Activated CD4-positive, alpha-beta T cell treated with anti-CD3 and anti-CD28 coated beads for 36 hours (primary cell): ENCODE data around the gene CHAT. TPM values are rescaled to one million over a fixed set of nuclear protein-coding genes. Genes with fewer than 3 reads are reported as not detected.
A peak's percentile ranks its signal among the peaks of the same experiment; 100 is the strongest.

Source experiments
- ATAC-seq: fragments of 200-7000 bp; cut with Tn5 transposase; one replicate; pipeline ENCODE4 v1.10.0; 2021; ENCODE audit warnings: mild to moderate bottlenecking, moderate library complexity
- CTCF ChIA-PET: fragments of 350-600 bp; sonication (Branson Sonifier 250); formaldehyde crosslinking; loops from one replicate; lab custom pipeline; 2021; ENCODE audit warnings: antibody characterized with exemption; lab: Charles Lee
- POLR2A ChIA-PET: fragments of 350-600 bp; sonication (Branson Sonifier 250); formaldehyde crosslinking; loops from one replicate; lab custom pipeline; 2021; ENCODE audit warnings: antibody characterized with exemption, inconsistent platforms; lab: Charles Lee
- DNase-seq: peaks from one replicate; pipeline ENCODE4 v3.0.0-alpha.2; 2020
- H3K27ac Mint-ChIP-seq: one replicate; pipeline ENCODE4 v1.8.0; 2021; ENCODE audit warnings: mixed read lengths
- H3K27me3 Mint-ChIP-seq: one replicate; pipeline ENCODE4 v1.8.0; 2021; ENCODE audit warnings: mixed read lengths
- H3K36me3 Mint-ChIP-seq: one replicate; pipeline ENCODE4 v1.8.0; 2021; ENCODE audit warnings: low read depth, mixed read lengths
- H3K4me1 Mint-ChIP-seq: one replicate; pipeline ENCODE4 v1.8.0; 2021; ENCODE audit warnings: mixed read lengths
- H3K4me3 Mint-ChIP-seq: one replicate; pipeline ENCODE4 v1.8.0; 2021; ENCODE audit warnings: mild to moderate bottlenecking, moderate library complexity, mixed read lengths
- H3K9me3 Mint-ChIP-seq: one replicate; pipeline ENCODE4 v1.8.0; 2021; ENCODE audit warnings: low read depth, mixed read lengths
- intact Hi-C, 2 experiments: fragments of 100-400 bp; cut with DNase I in 1 of 2; cut with micrococcal nuclease in 1 of 2; formaldehyde crosslinking; loops; one replicate each; pipeline versions ENCODE4 v1.14.2 to v1.15.1; 2022 to 2024; cut with DNase I, micrococcal nuclease
- total RNA-seq, 2 experiments: library from RNA; stranded (reverse); gene quantifications; one replicate each; pipeline ENCODE4 v1.2.3, GENCODE V29; 2021

Gene CHAT
- total RNA-seq, 2 experiments from 2014 or later = not detected

GRCh38 chr10:49585387-49585786, 28.4 kb upstream of the CHAT start:
- H3K36me3 Mint-ChIP-seq = no peaks in the 10 kb centered on the region
- DNase-seq = no peak
- no peak overlapping the region for H3K27ac Mint-ChIP-seq
- POLR2A ChIA-PET = no interaction called here
- no peak for ATAC-seq
- peaks cover 14% of the 10 kb centered on the region for H3K27me3 Mint-ChIP-seq
- intact Hi-C loops = no loop called here
- no peaks in the 10 kb centered on the region for H3K4me1 Mint-ChIP-seq
- CTCF ChIA-PET = no interaction called here
- H3K9me3 Mint-ChIP-seq = peaks cover 3% of the 10 kb centered on the region
- H3K4me3 Mint-ChIP-seq = no peak overlapping the region

- ATAC-seq (no peak), DNase-seq (no peak)
- H3K4me1 Mint-ChIP-seq = no peaks in the 10 kb centered on the region
- CTCF ChIA-PET = no interaction called here
- intact Hi-C loops = no loop called here
- no peak overlapping the region for H3K4me3 Mint-ChIP-seq
- no peak overlapping the region for H3K27ac Mint-ChIP-seq
- POLR2A ChIA-PET = no interaction called here
- peaks cover 3% of the 10 kb centered on the region for H3K9me3 Mint-ChIP-seq
- peaks cover 19% of the 10 kb centered on the region for H3K27me3 Mint-ChIP-seq
- no peaks in the 10 kb centered on the region for H3K36me3 Mint-ChIP-seq
Measured at GRCh38 chr10:49587981-49588380, 25.9 kb upstream of the CHAT start.

DNA sequence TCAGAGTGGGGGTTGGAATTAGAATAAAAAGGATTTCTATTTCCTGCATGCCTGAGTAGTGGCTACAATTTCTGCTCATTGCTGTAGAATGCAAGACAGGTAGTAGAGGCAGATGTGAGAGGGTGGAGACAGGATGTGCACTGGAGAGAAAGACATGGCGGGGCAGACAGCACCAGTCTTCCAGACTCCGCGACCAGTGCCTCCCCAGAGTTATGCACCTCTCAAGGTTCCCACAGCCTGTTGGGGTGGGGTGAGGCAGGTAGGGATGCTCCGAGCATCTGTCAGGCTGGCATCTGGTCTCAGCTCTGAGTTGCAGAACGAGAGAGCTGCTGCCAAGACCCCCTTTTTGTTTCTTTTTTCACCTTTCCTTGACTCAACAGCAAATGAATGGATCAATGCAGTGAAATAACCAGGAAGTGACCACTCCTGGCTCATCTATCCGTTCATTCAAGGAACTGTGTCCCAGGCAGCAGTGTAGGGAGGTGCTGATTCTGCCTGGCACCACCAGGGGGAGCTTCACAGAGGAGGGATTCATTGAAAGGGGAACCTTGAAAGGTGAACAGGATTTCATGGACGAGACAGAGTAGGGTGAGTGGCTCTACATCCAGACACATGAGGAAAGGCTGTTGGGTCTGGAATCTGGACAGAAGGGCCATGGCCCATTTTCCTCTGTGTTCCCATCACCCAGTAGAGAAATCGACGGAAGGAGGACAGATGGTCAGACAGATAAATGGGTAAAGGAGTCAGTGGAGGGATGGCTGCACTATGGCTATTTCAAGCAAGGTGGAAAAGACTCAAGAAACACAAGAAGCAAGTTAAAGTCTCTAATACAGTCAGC, 20.9 kb upstream of the CHAT start:
- intact Hi-C loops = loop anchor here (5.0 to 10.0 kb wide), 2 partner anchors 632 to 684 kb away; no protein-coding TSS in a partner anchor
- peak; percentile 58 for ATAC-seq
- POLR2A ChIA-PET = interaction anchor here (0.7 kb wide), 1 partner anchor 306 kb away, joined by 3 read pairs; no protein-coding TSS in a partner anchor

DNA sequence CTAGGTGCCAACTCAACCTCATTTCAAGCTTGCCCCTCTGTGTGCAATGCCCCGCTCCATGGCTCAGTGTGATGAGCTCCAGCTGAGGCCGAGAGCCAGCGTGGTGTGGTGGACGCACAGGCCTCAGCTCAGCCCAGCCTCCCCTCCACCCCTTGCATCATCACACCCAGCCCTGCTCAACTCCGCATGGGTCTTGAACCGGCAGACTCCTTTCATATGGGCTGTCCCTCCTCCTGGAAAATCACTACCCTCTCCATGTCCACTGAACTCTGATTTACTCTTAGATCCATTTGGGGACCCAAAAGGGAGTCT, 20.3 kb upstream of the CHAT start:
- Mint-ChIP-seq H3K36me3 (no peaks in the 10 kb centered on the region), H3K27ac (no peak overlapping the region), H3K27me3 (peaks cover 7% of the 10 kb centered on the region), H3K4me1 (no peaks in the 10 kb centered on the region), H3K4me3 (no peak overlapping the region), H3K9me3 (peaks cover 3% of the 10 kb centered on the region)
- POLR2A ChIA-PET = interaction anchor here (0.7 kb wide), 1 partner anchor 305 kb away, joined by 3 read pairs; no protein-coding TSS in a partner anchor
- DNase-seq (no peak), ATAC-seq (no peak)
- CTCF ChIA-PET = interaction anchor here (0.7 to 1.9 kb wide), 5 partner anchors 11 to 193 kb away, joined by 3 to 9 read pairs (median 3); no protein-coding TSS in a partner anchor
- intact Hi-C loops = loop anchor here (5.0 to 10.0 kb wide), 2 partner anchors 631 to 684 kb away; no protein-coding TSS in a partner anchor

More for the DNA sequence above, 20.9 kb upstream of the CHAT start:
- Mint-ChIP-seq H3K9me3 (peaks cover 3% of the 10 kb centered on the region), H3K27ac (no peak overlapping the region), H3K4me1 (no peaks in the 10 kb centered on the region), H3K36me3 (no peaks in the 10 kb centered on the region), H3K27me3 (peaks cover 9% of the 10 kb centered on the region), H3K4me3 (no peak overlapping the region)
- peak; percentile 74 for DNase-seq
- CTCF ChIA-PET = interaction anchor here (0.5 to 1.9 kb wide), 6 partner anchors 11 to 194 kb away, joined by 3 to 9 read pairs (median 4); no protein-coding TSS in a partner anchor

- ATAC-seq (no peak), DNase-seq (no peak)
- intact Hi-C loops = loop anchor here (1.0 to 10.0 kb wide), 3 partner anchors 630 to 683 kb away; no protein-coding TSS in a partner anchor
- ChIA-PET CTCF (interaction anchor here (0.8 to 1.9 kb wide), 4 partner anchors 10 to 193 kb away, joined by 3 to 9 read pairs (median 4); no protein-coding TSS in a partner anchor), POLR2A (no interaction called here)
- Mint-ChIP-seq H3K27me3 (peaks cover 7% of the 10 kb centered on the region), H3K27ac (no peak overlapping the region), H3K4me3 (no peak overlapping the region), H3K9me3 (peaks cover 3% of the 10 kb centered on the region), H3K4me1 (no peaks in the 10 kb centered on the region), H3K36me3 (no peaks in the 10 kb centered on the region)
Measured at GRCh38 chr10:49593998-49594397, 19.8 kb upstream of the CHAT start.

- Mint-ChIP-seq H3K4me1 (no peaks in the 10 kb centered on the region), H3K27me3 (peaks cover 7% of the 10 kb centered on the region), H3K4me3 (no peak overlapping the region), H3K27ac (no peak overlapping the region), H3K36me3 (no peaks in the 10 kb centered on the region), H3K9me3 (peaks cover under 1% of the 10 kb centered on the region)
- ChIA-PET CTCF (interaction anchor here (0.6 to 1.7 kb wide), 6 partner anchors 10 to 143 kb away, joined by 3 to 5 read pairs (median 4); no protein-coding TSS in a partner anchor), POLR2A (no interaction called here)
- ATAC-seq (no peak), DNase-seq (peak; percentile 48)
- intact Hi-C loops = loop anchor here (1.0 to 10.0 kb wide), 3 partner anchors 630 to 683 kb away; no protein-coding TSS in a partner anchor
Measured at GRCh38 chr10:49594594-49594993, 19.2 kb upstream of the CHAT start.

GRCh38 chr10:49595003-49595712, 18.7 kb upstream of the CHAT start:
- CTCF ChIA-PET = interaction anchor here (0.5 to 1.7 kb wide), 7 partner anchors 9 to 143 kb away, joined by 3 to 5 read pairs (median 4); no protein-coding TSS in a partner anchor
- no peak for ATAC-seq
- no peak overlapping the region for H3K27ac Mint-ChIP-seq
- H3K4me3 Mint-ChIP-seq = no peak overlapping the region
- H3K9me3 Mint-ChIP-seq = no peaks in the 10 kb centered on the region
- H3K36me3 Mint-ChIP-seq = no peaks in the 10 kb centered on the region
- H3K4me1 Mint-ChIP-seq = no peaks in the 10 kb centered on the region
- no peak for DNase-seq
- intact Hi-C loops = loop anchor here in 1 of 2 experiments (10.0 kb wide), 1 partner anchor 630 kb away; no protein-coding TSS in a partner anchor
- POLR2A ChIA-PET = no interaction called here
- H3K27me3 Mint-ChIP-seq = peaks cover 7% of the 10 kb centered on the region

DNA sequence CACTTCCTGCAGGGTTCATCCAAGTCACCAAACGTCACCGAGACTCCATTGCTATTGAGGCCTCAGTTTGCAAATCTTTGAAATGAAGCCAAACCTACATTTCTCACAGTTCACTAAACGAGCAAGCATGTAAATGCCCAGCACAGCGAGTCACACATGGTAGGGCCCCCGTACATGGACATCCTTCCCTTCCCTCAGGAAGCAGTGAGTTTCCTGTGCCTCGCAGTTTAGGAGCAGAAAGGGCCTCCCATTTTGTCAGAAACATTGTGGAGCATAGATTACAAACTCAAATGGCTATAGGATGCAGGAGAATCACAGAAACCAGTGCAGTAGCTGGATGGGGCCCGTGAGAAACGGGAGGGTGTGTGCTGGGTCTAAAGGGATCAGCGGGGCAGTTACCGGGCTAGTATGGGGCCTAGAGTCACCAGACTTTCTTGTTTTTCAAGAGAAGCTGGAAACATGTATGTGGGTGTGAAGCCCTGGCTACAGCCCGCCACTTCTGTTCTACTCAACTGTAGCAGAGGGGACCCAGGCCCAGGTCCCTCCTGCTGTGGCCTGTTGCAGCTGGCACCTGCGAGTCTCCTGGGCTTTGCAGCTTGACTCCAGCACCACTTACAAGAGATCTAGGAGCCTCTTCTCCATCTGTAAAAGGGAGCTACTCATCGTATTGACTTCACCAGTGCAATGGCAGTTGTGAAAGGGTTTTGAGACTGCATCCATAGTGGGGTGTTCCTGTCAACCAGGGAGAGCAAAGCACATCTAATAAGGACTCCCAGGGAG, 17.9 kb upstream of the CHAT start:
- ATAC-seq = no peak
- H3K4me1 Mint-ChIP-seq = no peaks in the 10 kb centered on the region
- POLR2A ChIA-PET = no interaction called here

GRCh38 chr10:49596493-49596809, 17.4 kb upstream of the CHAT start:
- intact Hi-C loops = loop anchor here in 1 of 2 experiments (10.0 kb wide), 1 partner anchor 628 kb away; no protein-coding TSS in a partner anchor
- H3K27me3 Mint-ChIP-seq = peaks cover 14% of the 10 kb centered on the region
- CTCF ChIA-PET = no interaction called here

More for the DNA sequence above, 17.9 kb upstream of the CHAT start:
- no peak for DNase-seq
- H3K27ac Mint-ChIP-seq = no peak overlapping the region
- H3K36me3 Mint-ChIP-seq = no peaks in the 10 kb centered on the region
- no peaks in the 10 kb centered on the region for H3K9me3 Mint-ChIP-seq
- H3K27me3 Mint-ChIP-seq = peaks cover 11% of the 10 kb centered on the region
- intact Hi-C loops = loop anchor here in 1 of 2 experiments (10.0 kb wide), 1 partner anchor 629 kb away; no protein-coding TSS in a partner anchor
- H3K4me3 Mint-ChIP-seq = no peak overlapping the region
- CTCF ChIA-PET = interaction anchor here (0.5 to 1.7 kb wide), 4 partner anchors 9 to 105 kb away, joined by 3 to 5 read pairs (median 4); no protein-coding TSS in a partner anchor

DNA sequence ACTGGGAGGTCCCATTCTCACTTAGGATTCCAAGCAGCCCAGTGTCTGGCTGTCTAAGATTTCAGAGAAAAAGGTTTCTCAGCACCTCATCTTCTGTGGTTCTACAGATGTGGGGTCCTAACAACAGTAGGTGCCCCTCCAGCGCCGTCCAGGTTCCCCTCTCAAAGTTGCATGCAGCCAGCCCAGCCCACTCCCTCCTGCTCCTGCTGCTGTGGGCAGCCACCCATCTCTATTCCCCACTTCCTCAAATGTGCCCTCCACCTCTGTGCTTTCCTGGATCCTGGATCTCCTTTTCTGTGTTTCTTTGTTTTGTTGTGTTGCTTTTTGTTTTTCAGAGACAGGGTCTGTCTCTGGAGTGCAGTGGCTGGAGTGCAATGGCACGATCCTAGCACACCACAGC, 17.0 kb upstream of the CHAT start:
- intact Hi-C loops = loop anchor here in 1 of 2 experiments (10.0 kb wide), 1 partner anchor 628 kb away; no protein-coding TSS in a partner anchor

More at GRCh38 chr10:49596493-49596809, 17.4 kb upstream of the CHAT start:
- POLR2A ChIA-PET = no interaction called here
- ATAC-seq (no peak), DNase-seq (no peak)
- Mint-ChIP-seq H3K9me3 (no peaks in the 10 kb centered on the region), H3K36me3 (no peaks in the 10 kb centered on the region), H3K4me3 (no peak overlapping the region), H3K4me1 (no peaks in the 10 kb centered on the region), H3K27ac (no peak overlapping the region)

More for the DNA sequence above, 17.0 kb upstream of the CHAT start:
- CTCF ChIA-PET = no interaction called here
- H3K27ac Mint-ChIP-seq = no peak overlapping the region
- no peaks in the 10 kb centered on the region for H3K9me3 Mint-ChIP-seq
- H3K4me1 Mint-ChIP-seq = no peaks in the 10 kb centered on the region
- ATAC-seq = no peak
- no peak overlapping the region for H3K4me3 Mint-ChIP-seq
- no peak for DNase-seq
- H3K27me3 Mint-ChIP-seq = peaks cover 11% of the 10 kb centered on the region
- no peaks in the 10 kb centered on the region for H3K36me3 Mint-ChIP-seq
- POLR2A ChIA-PET = no interaction called here
